H9 (cell line): Measurements from ENCODE around the gene GAB3. TPM values are rescaled to one million over a fixed set of nuclear protein-coding genes. Genes with fewer than 3 reads are reported as not detected.

Experiments used
- DNase-seq: peaks from one replicate; pipeline ENCODE4 v3.0.0-alpha.2; 2017
- H2AFZ ChIP-seq: one replicate; pipeline ENCODE4 v1.6.1; 2013; ENCODE audit warnings: mild to moderate bottlenecking, low read length, control low read depth, moderate library complexity
- H2AK5ac ChIP-seq: 2 replicates; pipeline ENCODE4 v1.6.1; 2013; ENCODE audit warnings: low read length, control low read depth, mixed read lengths; ENCODE audit not compliant: insufficient read length
- H2BK120ac ChIP-seq: one replicate; pipeline ENCODE4 v1.6.1; 2013; ENCODE audit warnings: low read depth, mild to moderate bottlenecking, low read length, control low read depth, inconsistent platforms; ENCODE audit not compliant: poor library complexity, severe bottlenecking
- H2BK12ac ChIP-seq: 2 replicates; pipeline ENCODE4 v1.6.1; 2013; ENCODE audit warnings: low read length, control low read depth, mixed read lengths, low read depth; ENCODE audit not compliant: insufficient read length
- H2BK15ac ChIP-seq: 2 replicates; pipeline ENCODE4 v1.6.1; 2013; ENCODE audit warnings: low read depth, low read length, control low read depth
- H2BK20ac ChIP-seq: one replicate; pipeline ENCODE4 v1.6.1; 2013; ENCODE audit warnings: low read depth, mild to moderate bottlenecking, low read length, control low read depth, inconsistent platforms; ENCODE audit not compliant: poor library complexity, severe bottlenecking
- H2BK5ac ChIP-seq: 2 replicates; pipeline ENCODE4 v1.6.1; 2013; ENCODE audit warnings: low read length, control low read depth, mixed read lengths; ENCODE audit not compliant: insufficient read length
- H3K14ac ChIP-seq: 2 replicates; pipeline ENCODE4 v1.6.1; 2013; ENCODE audit warnings: low read length, control low read depth; ENCODE audit not compliant: insufficient read depth
- H3K18ac ChIP-seq: 2 replicates; pipeline ENCODE4 v1.6.1; 2013; ENCODE audit warnings: low read depth, mild to moderate bottlenecking, mixed read lengths, low read length, control low read depth; ENCODE audit not compliant: insufficient read length
- H3K23ac ChIP-seq: 2 replicates; pipeline ENCODE4 v1.6.1; 2013; ENCODE audit warnings: low read length, control low read depth, mixed read lengths, low read depth; ENCODE audit not compliant: insufficient read length
- H3K23me2 ChIP-seq: 2 replicates; pipeline ENCODE4 v1.6.1; 2013; ENCODE audit warnings: low read depth, mild to moderate bottlenecking, mixed read lengths, low read length, control low read depth; ENCODE audit not compliant: insufficient read length, poor library complexity, severe bottlenecking
- H3K27ac ChIP-seq: 2 replicates; pipeline ENCODE4 v1.5.1; 2013; ENCODE audit warnings: low read length, control low read depth, mixed read lengths, low read depth; ENCODE audit not compliant: insufficient read length
- H3K27me3 ChIP-seq: 2 replicates; pipeline ENCODE4 v1.6.1; 2013; ENCODE audit warnings: low read length, control low read depth, inconsistent platforms; ENCODE audit not compliant: insufficient read depth
- H3K4ac ChIP-seq: 2 replicates; pipeline ENCODE4 v1.6.1; 2013; ENCODE audit warnings: low read depth, mild to moderate bottlenecking, control low read depth, inconsistent platforms, low read length, moderate library complexity
- H3K4me1 ChIP-seq: 2 replicates; pipeline ENCODE4 v1.6.1; 2013; ENCODE audit warnings: low read length, control low read depth, inconsistent platforms; ENCODE audit not compliant: insufficient read depth
- H3K4me2 ChIP-seq: 2 replicates; pipeline ENCODE4 v1.6.1; 2013; ENCODE audit warnings: low read length, control low read depth, mixed read lengths; ENCODE audit not compliant: insufficient read length, insufficient read depth
- H3K56ac ChIP-seq: 2 replicates; pipeline ENCODE4 v1.6.1; 2013; ENCODE audit warnings: low read depth, mild to moderate bottlenecking, mixed read lengths, low read length, control low read depth; ENCODE audit not compliant: insufficient read length
- H3K79me1 ChIP-seq: 2 replicates; pipeline ENCODE4 v1.6.1; 2013; ENCODE audit warnings: low read depth, mild to moderate bottlenecking, moderate library complexity, low read length, control low read depth, inconsistent platforms; ENCODE audit not compliant: insufficient read depth, poor library complexity, severe bottlenecking
- H3K79me2 ChIP-seq: 2 replicates; pipeline ENCODE4 v1.6.1; 2013; ENCODE audit warnings: low read length, control low read depth, inconsistent platforms; ENCODE audit not compliant: insufficient read depth
- H3K9ac ChIP-seq: 2 replicates; pipeline ENCODE4 v1.6.1; 2013; ENCODE audit warnings: low read length, control low read depth, mixed read lengths; ENCODE audit not compliant: insufficient read length; ENCODE audit errors: extremely low read depth
- H3K9me3 ChIP-seq: one replicate; pipeline ENCODE4 v1.6.1; 2013; ENCODE audit warnings: low read depth, low read length, inconsistent platforms; ENCODE audit not compliant: control insufficient read depth
- H3T11ph ChIP-seq: one replicate; pipeline ENCODE4 v1.6.1; 2013; ENCODE audit warnings: mild to moderate bottlenecking, low read length, control low read depth, inconsistent platforms
- H4K20me1 ChIP-seq: one replicate; pipeline ENCODE4 v1.6.1; 2013; ENCODE audit not compliant: control insufficient read depth, insufficient read length, insufficient read depth
- H4K5ac ChIP-seq: 2 replicates; pipeline ENCODE4 v1.6.1; 2013; ENCODE audit warnings: low read depth, mild to moderate bottlenecking, mixed read lengths, low read length, control low read depth; ENCODE audit not compliant: insufficient read length
- H4K8ac ChIP-seq: replicated peaks from 2 replicates; pipeline ENCODE4 v1.6.1; 2013; ENCODE audit warnings: low read length, control low read depth, mixed read lengths, low read depth; ENCODE audit not compliant: insufficient read length
- H4K91ac ChIP-seq: 2 replicates; pipeline ENCODE4 v1.6.1; 2013; ENCODE audit warnings: low read depth, mild to moderate bottlenecking, moderate library complexity, mixed read lengths, low read length, control low read depth; ENCODE audit not compliant: insufficient read length
- H3K27ac Mint-ChIP-seq, 3 experiments: 2 replicates in 2 of 3; 3 replicates in 1 of 3; pipeline ENCODE4 v1.8.0; 2020 to 2021; ENCODE audit warnings: mixed read lengths in 3 of 3, mild to moderate bottlenecking in 1 of 3, moderate library complexity in 1 of 3
- H3K27me3 Mint-ChIP-seq: 2 replicates; pipeline ENCODE4 v1.8.0; 2021; ENCODE audit warnings: low read depth, mild to moderate bottlenecking, moderate library complexity, mixed read lengths
- H3K36me3 Mint-ChIP-seq, 3 experiments: 2 replicates in 2 of 3; 3 replicates in 1 of 3; pipeline ENCODE4 v1.8.0; 2020 to 2021; ENCODE audit warnings: low read depth in 3 of 3, mixed read lengths in 3 of 3; ENCODE audit not compliant: insufficient read depth in 1 of 3
- H3K4me1 Mint-ChIP-seq, 2 experiments: 2 replicates each; pipeline ENCODE4 v1.8.0; 2020; ENCODE audit warnings: mixed read lengths in 2 of 2
- H3K4me3 Mint-ChIP-seq, 2 experiments: 2 replicates in 1 of 2; 3 replicates in 1 of 2; pipeline ENCODE4 v1.8.0; 2020 to 2021; ENCODE audit warnings: mild to moderate bottlenecking in 2 of 2, mixed read lengths in 2 of 2, moderate library complexity in 1 of 2
- H3K9me3 Mint-ChIP-seq, 2 experiments: 2 replicates in 1 of 2; 3 replicates in 1 of 2; pipeline ENCODE4 v1.8.0; 2020; ENCODE audit warnings: mild to moderate bottlenecking in 2 of 2, mixed read lengths in 2 of 2, moderate library complexity in 1 of 2
- WGBS: extraction: QIAGEN DNeasy Blood & Tissue Kit; methylation state at CpG from one replicate; pipeline ENCODE4 v1.1.7; 2013; ENCODE audit warnings: missing lambda C conversion rate, low lambda C conversion rate, mixed read lengths; ENCODE audit not compliant: insufficient read length; ENCODE audit errors: extremely low coverage; 5-methylcytosine and 5-hydroxymethylcytosine counted together
- total RNA-seq: library from RNA; stranded (reverse); gene quantifications from 2 replicates; pipeline ENCODE4 v1.2.1, GENCODE V29; 2021
- TF ChIP-seq, protein P1 (sequence below): fragments of 200-600 bp; sonication (generic); conservative IDR thresholded peaks from 3 replicates; pipeline ENCODE4 v1.8.0; 2021; ENCODE audit warnings: antibody characterized with exemption, mild to moderate bottlenecking

The GAB3 gene
- total RNA-seq, 1 experiment from 2014 or later: 0.46 TPM

DNA sequence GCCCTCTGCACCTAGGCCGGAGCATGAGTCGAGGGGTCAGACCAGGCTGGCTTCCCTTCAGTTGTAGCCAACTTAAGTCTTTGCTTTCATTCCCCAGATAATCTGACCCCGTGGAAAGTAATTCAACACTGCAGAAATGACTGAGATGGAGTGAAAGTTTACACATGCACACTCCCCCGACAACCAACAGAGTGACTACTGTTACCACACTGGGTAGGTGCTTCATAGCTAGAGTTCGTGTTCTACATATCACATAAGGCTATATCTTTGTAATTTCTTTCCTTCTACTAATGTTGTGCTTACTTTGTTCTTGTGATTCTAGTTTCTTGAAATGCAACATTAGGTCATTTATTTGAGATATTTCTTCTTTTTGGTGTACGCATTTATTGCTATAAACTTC is 90.3 kb downstream of the GAB3 start:
- H2BK15ac ChIP-seq: no peak overlapping the region
- H4K5ac ChIP-seq: no peak overlapping the region
- H3K79me2 ChIP-seq: no peaks in the 10 kb centered on the region
- no peaks in the 10 kb centered on the region for H3K27me3 ChIP-seq
- H3K27ac ChIP-seq: no peak overlapping the region
- no peak overlapping the region for H2AK5ac ChIP-seq
- H2AFZ ChIP-seq: no peak overlapping the region
- Mint-ChIP-seq H3K27ac (no peak overlapping the region), H3K27me3 (peaks cover 5% of the 10 kb centered on the region), H3K9me3 (peaks cover 83 to 85% of the 10 kb centered on the region in 2 experiments), H3K4me1 (no peaks in the 10 kb centered on the region), H3K36me3 (peaks cover 0 to 6% (median 5%) of the 10 kb centered on the region in 3 experiments; a peak in 3 of 7 replicates), H3K4me3 (no peak overlapping the region)
- no peak overlapping the region for H3K18ac ChIP-seq
- H3K23me2 ChIP-seq: no peaks in the 10 kb centered on the region
- TF ChIP-seq, protein P1, sequence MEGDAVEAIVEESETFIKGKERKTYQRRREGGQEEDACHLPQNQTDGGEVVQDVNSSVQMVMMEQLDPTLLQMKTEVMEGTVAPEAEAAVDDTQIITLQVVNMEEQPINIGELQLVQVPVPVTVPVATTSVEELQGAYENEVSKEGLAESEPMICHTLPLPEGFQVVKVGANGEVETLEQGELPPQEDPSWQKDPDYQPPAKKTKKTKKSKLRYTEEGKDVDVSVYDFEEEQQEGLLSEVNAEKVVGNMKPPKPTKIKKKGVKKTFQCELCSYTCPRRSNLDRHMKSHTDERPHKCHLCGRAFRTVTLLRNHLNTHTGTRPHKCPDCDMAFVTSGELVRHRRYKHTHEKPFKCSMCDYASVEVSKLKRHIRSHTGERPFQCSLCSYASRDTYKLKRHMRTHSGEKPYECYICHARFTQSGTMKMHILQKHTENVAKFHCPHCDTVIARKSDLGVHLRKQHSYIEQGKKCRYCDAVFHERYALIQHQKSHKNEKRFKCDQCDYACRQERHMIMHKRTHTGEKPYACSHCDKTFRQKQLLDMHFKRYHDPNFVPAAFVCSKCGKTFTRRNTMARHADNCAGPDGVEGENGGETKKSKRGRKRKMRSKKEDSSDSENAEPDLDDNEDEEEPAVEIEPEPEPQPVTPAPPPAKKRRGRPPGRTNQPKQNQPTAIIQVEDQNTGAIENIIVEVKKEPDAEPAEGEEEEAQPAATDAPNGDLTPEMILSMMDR: no peak
- no peaks in the 10 kb centered on the region for H3K79me1 ChIP-seq
- no peaks in the 10 kb centered on the region for H3K4me1 ChIP-seq
- H3K56ac ChIP-seq: no peak overlapping the region
- no peak overlapping the region for H3K9ac ChIP-seq
- H3K23ac ChIP-seq: no peak overlapping the region
- peaks cover 57% of the 10 kb centered on the region for H3K9me3 ChIP-seq
- H4K20me1 ChIP-seq: no peaks in the 10 kb centered on the region
- WGBS: no CpG with 5 or more reads among the region's 6 CpGs
- DNase-seq: no peak
- H2BK20ac ChIP-seq: no peak overlapping the region
- no peak overlapping the region for H2BK5ac ChIP-seq
- no peak overlapping the region for H2BK120ac ChIP-seq
- no peak overlapping the region for H4K8ac ChIP-seq
- H3K14ac ChIP-seq: no peak overlapping the region
- no peak overlapping the region for H4K91ac ChIP-seq
- H3T11ph ChIP-seq: no peak overlapping the region
- H2BK12ac ChIP-seq: no peak overlapping the region
- no peak overlapping the region for H3K4ac ChIP-seq
- no peak overlapping the region for H3K4me2 ChIP-seq
